ENCODE measurements around the gene DNAJC4.

Gene DNAJC4

DNA sequence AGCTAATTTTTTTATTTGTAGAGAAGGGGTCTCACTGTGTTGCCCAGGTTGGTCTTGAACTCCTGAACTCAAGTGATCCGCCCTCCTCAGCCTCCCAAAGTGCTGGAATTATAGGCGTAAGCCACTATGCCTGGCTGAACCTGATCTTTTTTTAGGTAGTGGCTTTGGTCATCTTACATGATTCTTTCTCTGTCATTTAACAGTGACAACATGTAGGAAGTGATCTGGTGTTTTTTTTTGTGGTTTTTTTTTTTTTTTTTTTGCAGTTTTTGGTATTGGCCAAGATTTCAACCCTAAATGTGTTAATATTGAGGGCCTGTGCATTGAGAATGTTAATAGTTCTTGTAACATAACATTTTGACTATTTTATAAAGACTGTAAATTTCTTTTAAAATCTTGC lies 31.8 kb upstream of the DNAJC4 start:
- H3K79me2 ChIP-seq (ENCODE audit: insufficient read depth, low read length) = peaks cover 11% of the 10 kb centered on the region; the same call in 1 of the 2 replicates

DNA sequence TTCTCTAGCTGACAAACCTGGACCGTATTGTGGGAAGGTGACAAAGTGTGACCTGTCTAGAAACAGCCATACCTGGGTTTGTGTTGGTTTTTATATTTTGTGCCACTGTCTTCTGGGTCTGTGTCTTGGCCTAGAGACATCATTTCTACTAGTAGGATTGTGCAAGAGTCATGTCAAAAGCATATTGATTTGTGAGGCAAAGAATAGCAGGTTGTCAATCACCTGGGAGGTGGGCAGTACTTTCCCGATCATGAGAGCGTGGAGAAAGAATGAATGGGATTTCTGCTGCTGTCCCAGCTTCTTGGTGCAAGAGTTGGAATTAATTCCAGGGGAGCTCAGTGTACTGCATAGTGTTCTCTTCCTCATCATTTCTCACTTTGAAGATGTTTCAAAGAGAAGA lies 28.8 kb upstream of the DNAJC4 start:
- peaks cover 8% of the 10 kb centered on the region for H3K36me3 ChIP-seq (ENCODE audit: low read length)
- no peaks in the 10 kb centered on the region for H3K79me2 ChIP-seq (ENCODE audit: insufficient read depth, low read length)
- H2AFZ ChIP-seq (ENCODE audit: low read depth, low read length, severe bottlenecking) = no peak overlapping the region
- H4K20me1 ChIP-seq (ENCODE audit: low read depth, low read length) = no peaks in the 10 kb centered on the region
- H3K27ac ChIP-seq (ENCODE audit: low read depth, low read length) = no peak overlapping the region
- no peaks in the 10 kb centered on the region for H3K9me2 ChIP-seq (replicated peaks; ENCODE audit: insufficient read depth, low read length)
- no peak overlapping the region for H3K4me2 ChIP-seq (ENCODE audit: low read depth, low read length, poor library complexity, severe bottlenecking)
- TF ChIP-seq, protein P1, sequence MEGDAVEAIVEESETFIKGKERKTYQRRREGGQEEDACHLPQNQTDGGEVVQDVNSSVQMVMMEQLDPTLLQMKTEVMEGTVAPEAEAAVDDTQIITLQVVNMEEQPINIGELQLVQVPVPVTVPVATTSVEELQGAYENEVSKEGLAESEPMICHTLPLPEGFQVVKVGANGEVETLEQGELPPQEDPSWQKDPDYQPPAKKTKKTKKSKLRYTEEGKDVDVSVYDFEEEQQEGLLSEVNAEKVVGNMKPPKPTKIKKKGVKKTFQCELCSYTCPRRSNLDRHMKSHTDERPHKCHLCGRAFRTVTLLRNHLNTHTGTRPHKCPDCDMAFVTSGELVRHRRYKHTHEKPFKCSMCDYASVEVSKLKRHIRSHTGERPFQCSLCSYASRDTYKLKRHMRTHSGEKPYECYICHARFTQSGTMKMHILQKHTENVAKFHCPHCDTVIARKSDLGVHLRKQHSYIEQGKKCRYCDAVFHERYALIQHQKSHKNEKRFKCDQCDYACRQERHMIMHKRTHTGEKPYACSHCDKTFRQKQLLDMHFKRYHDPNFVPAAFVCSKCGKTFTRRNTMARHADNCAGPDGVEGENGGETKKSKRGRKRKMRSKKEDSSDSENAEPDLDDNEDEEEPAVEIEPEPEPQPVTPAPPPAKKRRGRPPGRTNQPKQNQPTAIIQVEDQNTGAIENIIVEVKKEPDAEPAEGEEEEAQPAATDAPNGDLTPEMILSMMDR (IDR thresholded peaks at IDR 0.05; ENCODE audit: insufficient read depth, low read length, poor library complexity, severe bottlenecking) = no peak
- no peak for TF ChIP-seq EZH2phosphoT487 (conservative IDR thresholded peaks at IDR 0.05; ENCODE audit: low read length)
- H3F3A ChIP-seq (ENCODE audit: insufficient read depth) = peaks cover 15% of the 10 kb centered on the region
- no peak overlapping the region for H3K9ac ChIP-seq (ENCODE audit: low read length)
- H3K4me3 ChIP-seq (ENCODE audit: insufficient read depth, low read length, poor library complexity, severe bottlenecking) = no peak overlapping the region
- no peaks in the 10 kb centered on the region for H3K9me3 ChIP-seq (ENCODE audit: insufficient read depth, low read length)
- no peaks in the 10 kb centered on the region for H3K27me3 ChIP-seq (ENCODE audit: low read length)

More for the DNA sequence above, 31.8 kb upstream of the DNAJC4 start:
- no peak overlapping the region for H2AFZ ChIP-seq (ENCODE audit: low read depth, low read length, severe bottlenecking)
- H3K36me3 ChIP-seq (ENCODE audit: low read length) = peaks cover 29% of the 10 kb centered on the region
- no peaks in the 10 kb centered on the region for H3K9me3 ChIP-seq (ENCODE audit: insufficient read depth, low read length)
- H4K20me1 ChIP-seq (ENCODE audit: low read depth, low read length) = no peaks in the 10 kb centered on the region
- no peaks in the 10 kb centered on the region for H3K27me3 ChIP-seq (ENCODE audit: low read length)
- H3K27ac ChIP-seq (ENCODE audit: low read depth, low read length) = no peak overlapping the region
- H3K4me2 ChIP-seq (ENCODE audit: low read depth, low read length, poor library complexity, severe bottlenecking) = no peak overlapping the region
- no peak overlapping the region for H3K4me3 ChIP-seq (ENCODE audit: insufficient read depth, low read length, poor library complexity, severe bottlenecking)
- TF ChIP-seq, protein P1 (IDR thresholded peaks at IDR 0.05; ENCODE audit: insufficient read depth, low read length, poor library complexity, severe bottlenecking) = no peak
- TF ChIP-seq EZH2phosphoT487 (conservative IDR thresholded peaks at IDR 0.05; ENCODE audit: low read length) = no peak
- no peak overlapping the region for H3K9ac ChIP-seq (ENCODE audit: low read length)
- 0 out of 2 replicates have a peak, but pooled peaks cover under 1% of the 10 kb centered on the region for H3F3A ChIP-seq (ENCODE audit: insufficient read depth)
- no peaks in the 10 kb centered on the region for H3K9me2 ChIP-seq (replicated peaks; ENCODE audit: insufficient read depth, low read length)

DNA sequence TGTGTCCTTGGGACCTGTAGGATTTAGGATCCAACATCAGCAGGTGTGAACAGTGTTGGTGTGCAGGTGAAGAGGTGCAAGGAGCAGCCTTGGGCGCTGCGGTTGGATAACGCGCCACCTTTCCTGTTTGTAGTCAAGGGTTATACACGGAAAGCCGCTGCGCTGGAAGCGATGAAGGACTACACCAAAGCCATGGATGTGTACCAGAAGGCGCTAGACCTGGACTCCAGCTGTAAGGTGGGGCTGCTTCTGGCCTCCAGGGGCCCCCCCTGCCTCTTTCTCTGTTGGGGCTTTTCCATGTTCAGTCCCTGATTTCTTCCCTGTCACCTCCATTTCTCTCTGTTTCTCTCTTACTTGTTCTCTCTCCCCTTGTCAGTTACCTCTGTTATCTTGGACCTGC lies 27.4 kb upstream of the DNAJC4 start:
- no peak for TF ChIP-seq EZH2phosphoT487 (conservative IDR thresholded peaks at IDR 0.05; ENCODE audit: low read length)
- TF ChIP-seq, protein P1 (IDR thresholded peaks at IDR 0.05; ENCODE audit: insufficient read depth, low read length, poor library complexity, severe bottlenecking) = no peak
- Histone ChIP-seq H3K9me2 (replicated peaks; ENCODE audit: insufficient read depth, low read length) (no peaks in the 10 kb centered on the region), H3K9ac (ENCODE audit: low read length) (no peak overlapping the region), H3K4me3 (ENCODE audit: insufficient read depth, low read length, poor library complexity, severe bottlenecking) (no peak overlapping the region), H3K4me2 (ENCODE audit: low read depth, low read length, poor library complexity, severe bottlenecking) (no peak overlapping the region), H3K36me3 (ENCODE audit: low read length) (no peaks in the 10 kb centered on the region; the same call in none of the 2 replicates), H3K27me3 (ENCODE audit: low read length) (no peaks in the 10 kb centered on the region), H3F3A (ENCODE audit: insufficient read depth) (peaks cover 15% of the 10 kb centered on the region), H3K27ac (ENCODE audit: low read depth, low read length) (no peak overlapping the region), H2AFZ (ENCODE audit: low read depth, low read length, severe bottlenecking) (no peak overlapping the region), H3K79me2 (ENCODE audit: insufficient read depth, low read length) (no peaks in the 10 kb centered on the region; the same call in 1 of the 2 replicates), H4K20me1 (ENCODE audit: low read depth, low read length) (no peaks in the 10 kb centered on the region), H3K9me3 (ENCODE audit: insufficient read depth, low read length) (no peaks in the 10 kb centered on the region)

Measured in SU-DHL-6 (cell line).